NCI-H1417 (cell line): ENCODE results near the gene PML.
A peak's percentile ranks its signal among the peaks of the same experiment; 100 is the strongest.

Source experiments
- DNase-seq, 3 experiments: peaks; one replicate each; lab custom pipeline; 2025; lab: John Stamatoyannopoulos, UW

Gene PML

DNA sequence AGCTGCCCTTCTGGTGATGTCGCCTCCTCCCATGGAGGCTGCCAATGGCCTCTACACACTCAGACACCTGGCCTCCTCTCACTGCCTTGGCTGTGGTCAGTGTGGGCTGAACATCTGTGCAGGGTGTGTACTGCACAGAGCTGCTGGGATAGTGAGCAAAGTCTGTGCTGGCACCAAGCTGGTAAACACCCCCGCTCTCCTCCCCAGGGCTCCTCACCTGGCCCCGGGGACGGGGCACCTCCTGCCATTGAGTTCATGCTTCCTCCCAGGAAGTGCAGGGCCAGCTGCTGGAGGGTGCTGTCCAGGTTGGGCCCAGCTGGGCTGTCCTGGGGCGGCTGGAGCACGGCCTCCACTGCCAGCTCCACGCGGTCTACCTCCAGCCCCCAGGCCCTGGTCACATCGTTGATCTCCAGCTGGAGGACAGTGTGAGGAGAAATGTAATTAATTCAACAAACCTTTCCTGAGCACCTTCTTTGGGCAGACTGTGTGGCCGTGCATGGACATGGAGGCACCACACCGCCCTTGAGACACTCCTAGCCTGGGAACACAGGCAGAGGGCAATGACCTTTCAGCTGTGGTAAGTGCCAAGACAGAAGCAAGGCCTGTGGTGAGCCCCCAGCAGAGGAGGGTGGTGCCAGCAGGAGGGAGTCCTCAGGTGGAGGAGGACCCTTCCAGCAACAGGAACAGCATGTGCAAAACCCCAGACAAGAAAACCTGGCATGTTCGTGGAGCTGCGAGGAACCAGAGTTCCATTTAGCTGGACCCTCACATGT, 9.2 kb upstream of the PML start:
- DNase-seq = no peak

DNA sequence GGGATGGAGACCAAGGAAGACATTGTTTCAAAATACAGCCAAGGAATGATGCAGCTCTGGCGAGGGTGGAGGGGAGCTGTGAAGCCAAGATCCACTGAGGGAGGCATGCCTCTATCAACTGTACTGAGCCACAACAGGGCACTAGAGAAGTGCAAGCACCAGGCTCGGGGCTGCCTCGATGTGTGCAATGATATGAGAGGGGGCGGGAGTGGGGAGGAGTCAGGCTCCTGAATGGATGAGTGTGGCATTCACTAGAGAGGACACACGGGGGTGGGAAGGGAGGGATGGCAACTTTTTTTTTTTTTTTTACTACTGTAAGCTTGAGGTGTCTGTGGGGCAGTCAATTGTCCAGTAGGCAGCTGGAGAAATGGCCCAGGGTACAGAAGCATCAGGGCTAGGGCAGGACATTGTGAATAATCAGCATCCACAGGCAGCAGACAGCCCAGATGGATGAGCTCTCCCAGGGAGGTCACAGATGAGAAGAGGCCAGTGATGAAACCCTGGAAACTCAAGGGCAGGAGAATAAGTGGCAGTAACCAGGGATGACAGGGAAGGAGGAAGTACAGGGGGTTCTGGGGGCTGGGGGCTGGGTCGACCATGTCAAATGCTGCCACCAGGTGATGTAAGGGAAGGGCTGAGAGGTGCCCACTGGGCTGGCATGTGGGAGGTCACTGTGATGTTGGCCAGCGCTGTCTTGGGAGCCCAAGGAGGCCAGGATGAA, 8.3 kb upstream of the PML start:
- DNase-seq = no peak

DNA sequence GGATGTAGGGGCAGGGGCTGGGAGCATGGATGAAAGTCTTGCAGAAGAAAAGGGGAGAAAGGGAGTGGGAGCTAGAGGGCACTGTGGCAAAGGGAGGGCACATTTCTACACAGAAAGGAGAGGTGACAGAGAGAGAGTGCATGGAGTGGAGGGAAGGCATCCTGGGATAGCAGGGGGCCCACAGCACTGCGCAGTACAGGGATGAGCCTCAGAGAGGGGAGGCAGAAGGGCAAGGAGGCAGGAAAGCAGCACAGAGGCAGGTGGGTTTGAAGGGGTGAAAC, 7.8 kb upstream of the PML start:
- no peak for DNase-seq

DNA sequence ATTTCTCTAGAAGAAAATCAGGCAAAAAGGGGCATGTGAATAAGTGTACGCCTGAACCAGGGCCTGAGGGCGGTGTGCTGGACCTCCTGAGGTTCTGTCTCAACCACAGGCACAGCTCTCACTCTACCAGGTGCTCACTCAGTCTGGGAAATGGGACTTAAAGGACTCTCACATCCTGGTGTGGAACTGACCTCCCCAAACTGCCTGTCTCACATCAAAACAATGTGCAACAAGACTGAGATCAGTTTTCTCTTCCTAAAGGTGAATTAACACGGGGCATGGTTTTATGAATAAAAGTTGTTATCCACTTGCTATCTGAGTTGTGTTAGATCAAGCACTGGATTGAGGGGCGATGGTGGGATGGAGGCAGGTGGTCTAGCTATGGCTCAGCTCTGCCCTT, 7.3 kb upstream of the PML start:
- no peak for DNase-seq

- DNase-seq = no peak
These were observed 6.7 kb upstream of the PML start for GRCh38 chr15:73987681-73988444.

DNA sequence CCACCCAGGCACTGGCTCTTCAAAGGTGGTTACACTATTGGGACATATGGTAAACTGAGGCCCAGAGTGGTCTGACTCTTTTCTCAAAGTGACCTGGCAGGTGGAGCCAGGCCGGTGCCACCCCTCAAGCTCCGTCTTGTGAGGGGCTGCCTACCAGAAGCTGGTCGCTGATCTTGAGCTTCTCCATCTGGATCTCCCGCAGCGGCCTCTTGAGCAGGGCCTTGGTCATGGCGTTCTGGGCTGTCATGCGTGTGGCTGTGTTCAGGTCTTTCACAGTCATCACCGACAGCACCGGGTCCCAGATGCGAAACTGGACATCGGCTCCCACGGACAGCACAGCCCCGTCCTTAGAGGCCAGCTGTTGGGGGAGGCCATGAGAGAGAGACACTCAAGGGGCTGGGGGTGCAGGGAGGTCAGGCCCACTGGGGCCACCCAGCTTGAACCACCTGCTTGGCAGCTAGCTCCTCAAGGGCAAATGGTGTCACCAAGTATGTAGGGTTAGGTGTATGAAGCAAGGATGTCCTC, 6.0 kb upstream of the PML start:
- DNase-seq = no peak

DNA sequence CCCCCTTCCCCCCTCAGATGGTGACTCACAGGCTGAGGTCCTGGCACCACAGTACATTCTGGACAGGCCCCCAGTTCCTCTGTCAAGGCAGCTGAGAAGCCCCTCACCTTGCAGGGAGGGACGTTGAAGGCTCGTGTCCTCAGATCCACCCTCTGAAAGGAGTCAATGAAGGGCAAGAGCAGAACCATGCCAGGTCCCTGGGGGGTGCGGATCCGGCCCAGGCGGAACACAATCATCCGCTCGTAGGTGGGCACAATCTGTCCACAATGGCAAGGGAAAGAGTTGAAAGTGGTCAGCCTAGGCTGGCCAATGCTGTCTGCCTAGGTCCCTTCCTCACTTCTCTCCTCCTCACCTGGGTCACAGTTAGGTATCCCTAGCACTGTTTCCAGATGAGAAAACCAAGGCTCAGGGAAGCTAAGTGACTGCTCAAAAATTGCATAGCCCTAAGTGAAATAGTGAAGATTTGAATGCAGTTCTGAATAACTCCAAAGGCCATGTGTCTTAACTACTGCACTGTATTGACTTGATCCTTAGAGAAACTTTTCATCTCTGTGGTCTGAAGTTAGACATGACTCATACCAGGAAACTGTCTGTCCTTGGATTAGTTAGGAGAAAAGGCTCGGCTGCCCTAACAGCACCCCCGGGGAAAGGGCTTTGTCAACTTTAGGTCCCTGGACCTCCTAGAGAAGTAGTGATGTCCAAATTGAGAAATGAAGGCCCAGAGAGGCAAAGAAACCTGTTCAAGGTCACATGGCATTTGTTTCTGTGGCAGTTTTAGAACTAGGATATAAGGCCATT, 5.3 kb upstream of the PML start:
- no peak for DNase-seq

- DNase-seq = peak in 2 of 3 experiments; percentile 29 to 64
These were observed 4.1 kb upstream of the PML start for GRCh38 chr15:73990250-73991005.

GRCh38 chr15:73991260-73991659, 3.3 kb upstream of the PML start:
- DNase-seq = no peak

DNA sequence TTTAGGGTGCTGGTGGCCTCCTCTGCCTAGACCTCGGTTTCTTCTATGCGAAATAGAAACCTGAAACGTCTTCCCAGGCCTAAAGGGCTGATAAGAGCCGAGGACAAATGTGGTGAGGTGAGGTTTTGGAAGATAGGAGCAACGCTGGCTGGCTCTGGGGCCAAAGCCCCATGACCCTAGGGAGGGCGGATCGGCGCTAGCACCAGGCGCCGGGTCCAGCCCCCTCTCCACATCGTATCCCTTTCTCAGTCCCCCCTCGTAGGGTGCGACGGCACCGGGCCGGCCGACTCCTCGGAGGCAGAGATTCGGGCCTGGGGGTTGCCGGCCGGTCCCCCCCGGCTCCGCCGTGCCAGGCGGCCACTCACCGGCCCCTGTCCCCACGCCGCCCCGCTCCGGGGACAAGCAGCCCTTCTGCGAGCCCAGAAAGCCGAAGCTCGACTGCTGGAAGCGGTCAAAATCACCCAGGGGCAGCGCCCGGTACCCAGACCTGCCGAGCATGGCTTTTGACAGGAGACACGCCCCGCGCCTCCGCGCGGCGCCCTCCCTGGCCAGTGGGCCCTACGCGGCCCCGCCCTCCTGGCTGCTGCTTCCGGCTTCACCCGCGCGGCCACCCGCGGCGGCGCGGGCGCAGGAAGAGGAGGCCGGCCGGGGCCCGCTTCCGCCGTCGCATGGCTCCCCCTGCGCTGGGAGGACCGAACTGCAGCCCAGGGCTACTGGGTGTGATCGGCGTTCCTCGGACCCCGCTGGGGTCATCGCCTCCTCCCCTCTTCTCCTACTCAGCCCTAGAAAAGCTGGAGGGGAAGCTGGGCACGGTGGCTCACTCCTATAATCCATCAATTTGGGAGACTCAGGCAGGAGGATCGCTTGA, 2.6 kb upstream of the PML start, which contains the start of gene STOML1:
Gene STOML1 (minus strand): TSS at position 570 of the 868 bp plus-strand sequence. CDS start 72 bp downstream, at position 498.
- peak; percentile 96 to 97 (median 97) for DNase-seq

DNA sequence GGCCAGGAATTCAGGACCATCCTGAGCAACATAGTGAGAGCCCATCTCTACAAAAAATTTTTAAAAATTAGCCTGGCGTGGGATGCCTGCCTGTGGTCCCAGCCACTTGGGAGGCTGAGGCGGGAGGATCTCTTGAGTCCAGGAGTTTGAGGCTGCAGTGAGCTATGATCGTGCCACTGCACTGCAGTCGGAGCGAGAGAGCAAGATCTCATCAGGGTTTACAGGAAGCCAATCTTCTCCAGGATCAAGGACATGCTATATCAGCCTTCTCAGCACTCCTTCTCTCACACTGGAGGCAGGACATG, 2.0 kb upstream of the PML start:
- DNase-seq = no peak

DNA sequence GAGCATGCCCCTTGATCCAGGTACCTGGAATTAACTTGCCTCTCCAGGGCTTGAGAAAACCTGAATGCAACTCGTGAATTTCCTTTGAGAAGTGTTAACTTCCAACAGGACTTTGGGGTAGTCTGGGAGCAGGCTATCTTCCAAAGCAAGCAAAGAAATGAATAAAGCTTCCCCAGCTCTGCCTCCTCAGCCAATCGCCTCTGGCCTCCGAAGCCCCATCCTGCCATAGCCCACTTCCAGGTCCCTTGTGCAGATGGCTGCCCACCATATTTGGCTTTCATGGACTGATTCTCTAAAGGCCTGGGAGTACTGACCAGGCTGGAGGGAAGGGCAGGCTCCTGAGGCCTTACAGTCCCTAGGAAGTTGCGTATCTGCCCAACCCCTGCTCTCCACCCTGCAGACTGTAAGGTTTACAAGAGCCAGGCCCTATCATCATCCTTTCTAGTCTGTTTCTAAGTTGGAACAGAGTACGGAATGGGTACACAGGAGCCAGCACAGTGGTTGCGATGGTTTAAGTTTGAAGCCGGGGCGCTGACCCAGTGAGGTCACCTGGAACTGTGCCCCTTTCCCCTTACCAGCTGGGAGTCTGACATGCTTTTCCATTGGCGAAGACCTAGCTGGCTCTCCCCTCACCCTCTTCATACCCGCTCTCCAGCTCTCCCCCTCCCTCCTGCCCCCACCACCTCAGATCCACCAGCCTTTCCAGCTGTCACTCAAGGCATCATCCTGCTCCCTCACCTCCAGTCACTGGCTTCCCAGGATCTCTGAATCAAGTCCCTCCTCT, 1.1 kb upstream of the PML start:
- no peak for DNase-seq

GRCh38 chr15:73994912-73995622, 551 bp downstream of the PML start:
- peak in 1 of 3 experiments; percentile 32 for DNase-seq

- no peak for DNase-seq
These were observed 1.8 kb downstream of the PML start for GRCh38 chr15:73996267-73996666.

DNA sequence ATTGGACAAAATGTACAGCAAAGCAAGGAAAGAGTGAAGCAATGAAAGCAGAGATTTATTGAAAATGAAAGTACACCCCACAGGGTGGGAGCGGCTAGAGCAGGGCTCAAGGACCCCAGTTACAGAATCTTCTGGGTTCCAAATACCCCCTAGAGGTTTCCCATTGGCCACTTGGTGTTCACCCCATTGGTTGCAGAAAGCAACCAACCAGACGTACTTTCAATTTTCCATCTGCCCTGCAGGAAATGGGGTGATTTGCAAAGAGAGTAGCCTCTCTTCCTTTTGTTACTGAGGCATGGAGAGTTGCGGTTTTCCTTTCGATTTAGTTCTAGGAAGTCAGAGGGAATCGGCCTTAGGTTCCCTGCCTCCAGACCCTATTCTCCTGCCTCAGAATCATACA, 2.4 kb downstream of the PML start:
- peak in 1 of 3 experiments; percentile 35 for DNase-seq

DNA sequence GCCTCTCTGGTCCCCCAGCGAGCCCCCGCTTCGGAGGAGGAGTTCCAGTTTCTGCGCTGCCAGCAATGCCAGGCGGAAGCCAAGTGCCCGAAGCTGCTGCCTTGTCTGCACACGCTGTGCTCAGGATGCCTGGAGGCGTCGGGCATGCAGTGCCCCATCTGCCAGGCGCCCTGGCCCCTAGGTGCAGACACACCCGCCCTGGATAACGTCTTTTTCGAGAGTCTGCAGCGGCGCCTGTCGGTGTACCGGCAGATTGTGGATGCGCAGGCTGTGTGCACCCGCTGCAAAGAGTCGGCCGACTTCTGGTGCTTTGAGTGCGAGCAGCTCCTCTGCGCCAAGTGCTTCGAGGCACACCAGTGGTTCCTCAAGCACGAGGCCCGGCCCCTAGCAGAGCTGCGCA, 3.5 kb downstream of the PML start:
- DNase-seq = no peak

- DNase-seq = no peak
These were observed 12.5 kb downstream of the PML start for GRCh38 chr15:74006774-74007639.
